ENCODE data around the gene UQCC5.

Gene UQCC5

DNA sequence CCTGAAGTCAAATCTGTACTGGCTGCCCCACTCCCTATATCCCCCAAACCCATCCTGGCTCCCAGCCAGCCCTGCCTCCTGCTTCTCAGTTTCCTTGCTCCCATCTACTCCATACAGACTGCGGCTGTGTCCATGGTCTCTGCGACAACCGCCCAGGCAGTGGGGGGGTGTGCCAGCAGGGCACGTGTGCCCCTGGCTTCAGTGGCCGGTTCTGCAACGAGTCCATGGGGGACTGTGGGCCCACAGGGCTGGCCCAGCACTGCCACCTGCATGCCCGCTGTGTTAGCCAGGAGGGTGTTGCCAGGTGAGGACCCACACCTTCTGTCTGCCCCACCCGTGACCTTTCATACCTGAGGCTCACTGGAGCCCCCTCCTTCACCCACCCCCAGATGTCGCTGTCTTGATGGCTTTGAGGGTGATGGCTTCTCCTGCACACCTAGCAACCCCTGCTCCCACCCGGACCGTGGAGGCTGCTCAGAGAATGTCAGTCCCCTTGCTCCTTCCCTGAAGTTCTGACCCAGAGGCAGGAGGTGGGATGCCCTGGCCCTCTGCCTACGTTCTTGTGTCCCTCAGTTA, 26.6 kb upstream of the UQCC5 start:
- Histone ChIP-seq H3K9ac (no peak overlapping the region), H3K27ac (no peak overlapping the region), H3K27me3 (ENCODE audit: control insufficient read depth, insufficient read depth, low read length) (no peaks in the 10 kb centered on the region), H2AFZ (no peak overlapping the region), H3K4me3 (ENCODE audit: low read depth, low read length) (no peak overlapping the region), H3K79me2 (no peaks in the 10 kb centered on the region), H3K9me3 (ENCODE audit: control insufficient read depth, low read length) (no peaks in the 10 kb centered on the region), H3K4me1 (no peaks in the 10 kb centered on the region), H3K36me3 (ENCODE audit: control insufficient read depth, insufficient read depth, low read length) (no peaks in the 10 kb centered on the region), H3K4me2 (ENCODE audit: low read length) (no peak overlapping the region)
- TF ChIP-seq CTCF (IDR thresholded peaks at IDR 0.05): no peak

- Histone ChIP-seq H3K4me3 (ENCODE audit: low read depth, low read length) (no peak overlapping the region), H3K27ac (no peak overlapping the region), H3K9me3 (ENCODE audit: control insufficient read depth, low read length) (no peaks in the 10 kb centered on the region), H3K9ac (no peak overlapping the region), H3K4me1 (no peaks in the 10 kb centered on the region), H3K27me3 (ENCODE audit: control insufficient read depth, insufficient read depth, low read length) (no peaks in the 10 kb centered on the region), H3K79me2 (no peaks in the 10 kb centered on the region), H3K36me3 (ENCODE audit: control insufficient read depth, insufficient read depth, low read length) (no peaks in the 10 kb centered on the region), H2AFZ (no peak overlapping the region), H3K4me2 (ENCODE audit: low read length) (no peak overlapping the region)
- TF ChIP-seq CTCF (IDR thresholded peaks at IDR 0.05): no peak
Observed at GRCh38 chr3:52511509-52511908, 24.9 kb upstream of the UQCC5 start.

DNA sequence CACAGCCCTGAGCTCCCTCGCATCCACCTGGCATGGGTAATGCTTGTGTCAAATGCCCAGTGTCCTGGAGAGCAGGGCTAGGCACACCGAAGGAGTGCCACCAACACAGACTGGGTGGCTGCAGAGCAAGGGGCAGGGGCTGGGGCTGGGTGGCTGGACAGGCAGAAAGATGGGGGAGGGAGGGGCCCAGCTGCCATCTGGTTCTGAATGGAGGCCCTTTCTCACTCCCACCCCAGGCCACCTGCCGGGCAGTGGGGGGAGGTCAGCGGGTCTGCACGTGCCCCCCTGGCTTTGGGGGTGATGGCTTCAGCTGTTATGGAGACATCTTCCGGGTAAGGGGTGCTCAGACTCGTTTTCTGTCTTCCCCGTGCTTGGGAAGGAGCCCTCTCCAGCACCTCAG, 24.3 kb upstream of the UQCC5 start:
- Histone ChIP-seq H3K9ac (no peak overlapping the region), H3K9me3 (ENCODE audit: control insufficient read depth, low read length) (no peaks in the 10 kb centered on the region), H2AFZ (no peak overlapping the region), H3K4me2 (ENCODE audit: low read length) (no peak overlapping the region), H3K79me2 (no peaks in the 10 kb centered on the region), H3K27me3 (ENCODE audit: control insufficient read depth, insufficient read depth, low read length) (no peaks in the 10 kb centered on the region), H3K36me3 (ENCODE audit: control insufficient read depth, insufficient read depth, low read length) (no peaks in the 10 kb centered on the region), H3K4me3 (ENCODE audit: low read depth, low read length) (no peak overlapping the region), H3K27ac (no peak overlapping the region), H3K4me1 (no peaks in the 10 kb centered on the region)
- TF ChIP-seq CTCF (IDR thresholded peaks at IDR 0.05): no peak

DNA sequence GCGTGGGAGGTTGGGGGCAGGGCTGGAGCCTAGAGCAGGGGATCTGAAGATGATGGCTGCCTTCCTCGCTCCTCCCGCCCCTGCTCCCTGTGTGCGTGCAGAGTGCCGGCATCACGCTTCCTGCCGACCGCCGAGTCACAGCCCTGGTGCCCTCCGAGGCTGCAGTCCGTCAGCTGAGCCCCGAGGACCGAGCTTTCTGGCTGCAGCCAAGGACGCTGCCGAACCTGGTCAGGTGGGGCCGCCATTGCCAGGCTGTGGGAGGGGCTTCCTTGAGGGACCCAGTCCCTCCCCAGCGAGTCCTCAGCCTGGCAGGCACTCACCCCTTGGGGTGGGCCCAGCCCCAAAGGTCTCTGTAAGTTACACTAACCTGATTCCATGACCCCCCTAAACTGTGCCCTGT, 23.7 kb upstream of the UQCC5 start:
- no peak overlapping the region for H3K4me3 ChIP-seq (ENCODE audit: low read depth, low read length)
- no peaks in the 10 kb centered on the region for H3K4me1 ChIP-seq
- no peak overlapping the region for H2AFZ ChIP-seq
- H3K27ac ChIP-seq: no peak overlapping the region
- H3K36me3 ChIP-seq (ENCODE audit: control insufficient read depth, insufficient read depth, low read length): no peaks in the 10 kb centered on the region
- H3K4me2 ChIP-seq (ENCODE audit: low read length): no peak overlapping the region
- H3K9me3 ChIP-seq (ENCODE audit: control insufficient read depth, low read length): no peaks in the 10 kb centered on the region
- TF ChIP-seq CTCF (IDR thresholded peaks at IDR 0.05): no peak
- no peaks in the 10 kb centered on the region for H3K79me2 ChIP-seq
- no peaks in the 10 kb centered on the region for H3K27me3 ChIP-seq (ENCODE audit: control insufficient read depth, insufficient read depth, low read length)
- H3K9ac ChIP-seq: no peak overlapping the region

- no peaks in the 10 kb centered on the region for H3K27me3 ChIP-seq (ENCODE audit: control insufficient read depth, insufficient read depth, low read length)
- no peak overlapping the region for H3K4me2 ChIP-seq (ENCODE audit: low read length)
- no peaks in the 10 kb centered on the region for H3K9me3 ChIP-seq (ENCODE audit: control insufficient read depth, low read length)
- no peaks in the 10 kb centered on the region for H3K36me3 ChIP-seq (ENCODE audit: control insufficient read depth, insufficient read depth, low read length)
- no peak overlapping the region for H2AFZ ChIP-seq
- no peak overlapping the region for H3K9ac ChIP-seq
- H3K27ac ChIP-seq: no peak overlapping the region
- H3K79me2 ChIP-seq: no peaks in the 10 kb centered on the region
- no peaks in the 10 kb centered on the region for H3K4me1 ChIP-seq
- H3K4me3 ChIP-seq (ENCODE audit: low read depth, low read length): no peak overlapping the region
- no peak for TF ChIP-seq CTCF (IDR thresholded peaks at IDR 0.05)
Observed at GRCh38 chr3:52513281-52513680, 23.1 kb upstream of the UQCC5 start.
